Effector memory CD4-positive, alpha-beta T cell (primary cell): ENCODE data around the gene KIF5C.

ENCODE experiments used
- DNase-seq, 3 donors: peaks; one replicate each; pipeline ENCODE4 v3.0.0-alpha.2; 2020
- H3K27ac ChIP-seq: 2 replicates; pipeline ENCODE4 v1.7.0; 2013; ENCODE audit warnings: mild to moderate bottlenecking, low read length, moderate library complexity; ENCODE audit not compliant: insufficient read depth, poor library complexity, severe bottlenecking
- H3K27me3 ChIP-seq: replicated peaks from 2 replicates; pipeline ENCODE4 v1.7.0; 2013; ENCODE audit warnings: mild to moderate bottlenecking, low read length; ENCODE audit not compliant: insufficient read depth, control insufficient read depth, poor library complexity, severe bottlenecking
- H3K36me3 ChIP-seq: 2 replicates; pipeline ENCODE4 v1.7.0; 2013; ENCODE audit warnings: mild to moderate bottlenecking, low read length, moderate library complexity; ENCODE audit not compliant: control insufficient read depth, insufficient read depth
- H3K4me1 ChIP-seq: 2 replicates; pipeline ENCODE4 v1.7.0; 2013; ENCODE audit warnings: low read length, mild to moderate bottlenecking; ENCODE audit not compliant: control insufficient read depth, insufficient read depth, poor library complexity, severe bottlenecking
- H3K4me3 ChIP-seq: 2 replicates; pipeline ENCODE4 v1.7.0; 2013; ENCODE audit warnings: low read length, low read depth, mild to moderate bottlenecking; ENCODE audit not compliant: insufficient read depth, poor library complexity, severe bottlenecking
- H3K9me3 ChIP-seq: 2 replicates; pipeline ENCODE4 v1.7.0; 2013; ENCODE audit warnings: mild to moderate bottlenecking, low read length, moderate library complexity; ENCODE audit not compliant: control insufficient read depth

KIF5C gene

GRCh38 chr2:149028377-149028776 is 153.3 kb downstream of the KIF5C start:
- no peak overlapping the region for H3K4me3 ChIP-seq
- no peaks in the 10 kb centered on the region for H3K36me3 ChIP-seq
- no peak for DNase-seq
- no peak overlapping the region for H3K27ac ChIP-seq
- H3K4me1 ChIP-seq = no peaks in the 10 kb centered on the region
- no peaks in the 10 kb centered on the region for H3K27me3 ChIP-seq
- no peaks in the 10 kb centered on the region for H3K9me3 ChIP-seq

DNA sequence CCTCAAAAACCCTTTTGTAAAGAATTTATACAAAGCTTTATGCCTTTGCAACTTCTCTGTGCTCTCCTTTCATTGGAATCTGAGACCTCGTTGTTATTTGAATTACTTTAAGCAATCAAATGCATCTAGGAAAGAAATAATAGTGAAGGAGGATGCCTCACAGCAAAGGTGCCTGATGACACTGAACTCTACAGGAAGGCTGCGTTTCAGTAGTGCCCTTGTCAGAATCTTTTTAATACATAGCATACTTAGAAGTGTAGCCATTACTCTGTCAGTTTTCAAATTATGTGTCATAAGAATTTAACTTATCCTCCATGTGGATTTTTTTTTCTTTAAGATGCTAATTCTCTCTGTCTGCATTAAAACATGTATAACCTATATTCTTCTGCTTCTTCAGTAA is 153.9 kb downstream of the KIF5C start:
- Histone ChIP-seq H3K27me3 (no peaks in the 10 kb centered on the region), H3K27ac (no peak overlapping the region), H3K4me3 (no peak overlapping the region), H3K36me3 (no peaks in the 10 kb centered on the region), H3K4me1 (no peaks in the 10 kb centered on the region), H3K9me3 (no peaks in the 10 kb centered on the region)
- DNase-seq = no peak

DNA sequence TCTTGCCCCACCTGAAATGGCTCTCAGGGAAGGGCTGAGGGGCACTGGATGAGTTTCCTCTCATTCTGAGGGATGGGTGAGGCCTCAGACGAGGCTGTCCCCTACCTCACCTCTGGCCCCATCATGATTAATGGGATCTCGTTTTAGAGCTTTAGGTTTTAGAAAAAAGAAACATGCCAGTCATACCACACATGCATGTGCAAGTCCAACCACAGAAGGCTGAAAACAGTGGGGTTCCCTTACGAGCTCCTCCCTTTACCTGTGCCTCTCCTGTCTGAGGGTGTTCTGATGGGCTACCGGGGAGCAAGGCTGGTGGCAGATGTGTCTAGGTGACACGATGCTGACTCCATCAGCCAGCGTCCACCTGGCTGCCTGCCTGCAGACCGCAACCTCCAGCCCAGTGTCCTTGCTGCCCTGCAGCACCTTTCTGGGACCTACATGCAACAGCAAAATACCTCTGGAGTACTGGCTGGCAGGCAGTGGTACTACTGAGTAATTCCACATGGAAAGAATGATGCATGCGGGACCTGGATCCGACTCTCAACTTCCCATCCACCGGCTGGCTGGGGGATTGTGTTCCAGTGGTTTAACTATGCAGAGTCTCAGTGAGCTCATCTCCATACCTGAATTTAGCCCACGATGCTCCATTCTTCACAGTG is 154.4 kb downstream of the KIF5C start:
- Histone ChIP-seq H3K27me3 (no peaks in the 10 kb centered on the region), H3K4me1 (no peaks in the 10 kb centered on the region), H3K9me3 (no peaks in the 10 kb centered on the region), H3K4me3 (no peak overlapping the region), H3K36me3 (no peaks in the 10 kb centered on the region), H3K27ac (no peak overlapping the region)
- DNase-seq = no peak

GRCh38 chr2:149031396-149031795 is 156.4 kb downstream of the KIF5C start:
- Histone ChIP-seq H3K4me1 (no peaks in the 10 kb centered on the region), H3K9me3 (no peaks in the 10 kb centered on the region), H3K27me3 (no peaks in the 10 kb centered on the region), H3K27ac (no peak overlapping the region), H3K4me3 (no peak overlapping the region), H3K36me3 (no peaks in the 10 kb centered on the region)
- DNase-seq = no peak

- H3K4me3 ChIP-seq = no peak overlapping the region
- no peaks in the 10 kb centered on the region for H3K36me3 ChIP-seq
These were observed 158.7 kb downstream of the KIF5C start for GRCh38 chr2:149033716-149034115.

GRCh38 chr2:149034406-149034805 is 159.4 kb downstream of the KIF5C start:
- Histone ChIP-seq H3K27me3 (peaks cover 18% of the 10 kb centered on the region), H3K36me3 (no peaks in the 10 kb centered on the region), H3K4me3 (no peak overlapping the region), H3K9me3 (no peaks in the 10 kb centered on the region), H3K4me1 (peaks cover 6% of the 10 kb centered on the region), H3K27ac (no peak overlapping the region)
- no peak for DNase-seq

More at GRCh38 chr2:149033716-149034115, 158.7 kb downstream of the KIF5C start:
- Histone ChIP-seq H3K27me3 (peaks cover 11% of the 10 kb centered on the region), H3K4me1 (peaks cover 2% of the 10 kb centered on the region), H3K27ac (no peak overlapping the region), H3K9me3 (no peaks in the 10 kb centered on the region)
- no peak for DNase-seq

DNA sequence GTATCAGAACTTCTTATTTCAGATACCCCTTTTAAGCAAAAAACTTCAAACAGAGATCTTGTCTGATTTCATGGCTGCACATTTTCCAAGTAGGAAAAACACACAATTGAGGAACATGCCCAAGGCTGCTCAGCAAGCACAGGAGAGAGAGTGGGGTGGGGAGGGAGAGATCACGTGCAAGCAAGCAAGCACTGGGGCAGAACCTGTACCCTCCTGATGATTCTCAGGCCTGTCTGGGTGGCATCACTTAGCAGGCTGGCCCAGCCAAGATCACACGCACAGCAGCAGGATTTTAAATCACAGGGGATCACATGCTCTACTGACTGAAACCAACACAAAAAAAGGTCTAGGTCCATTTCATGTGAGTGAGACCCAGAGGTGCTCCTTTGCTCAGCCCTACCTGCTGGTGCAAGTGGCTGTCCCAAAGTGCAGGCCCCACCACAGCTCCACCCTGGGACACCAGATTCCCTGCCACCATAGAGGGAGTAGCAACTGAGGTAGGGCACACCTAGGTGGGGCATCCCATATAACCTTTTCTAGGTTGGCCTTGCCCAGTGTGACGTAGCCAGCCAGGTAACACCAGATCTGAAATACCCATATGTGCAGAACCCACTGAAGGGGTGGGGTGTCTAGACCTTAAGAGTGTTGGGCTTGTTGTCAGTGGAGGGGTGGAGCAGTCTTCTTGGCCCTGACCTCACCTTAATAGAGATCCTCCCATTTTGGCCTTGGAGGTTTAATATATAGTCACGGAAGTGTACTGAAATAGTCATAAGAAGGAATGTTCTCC is 161.7 kb downstream of the KIF5C start:
- no peaks in the 10 kb centered on the region for H3K36me3 ChIP-seq
- peaks cover 20% of the 10 kb centered on the region for H3K27me3 ChIP-seq
- H3K27ac ChIP-seq = no peak overlapping the region
- no peaks in the 10 kb centered on the region for H3K9me3 ChIP-seq
- peaks cover 6% of the 10 kb centered on the region for H3K4me1 ChIP-seq
- H3K4me3 ChIP-seq = no peak overlapping the region
- DNase-seq = no peak

DNA sequence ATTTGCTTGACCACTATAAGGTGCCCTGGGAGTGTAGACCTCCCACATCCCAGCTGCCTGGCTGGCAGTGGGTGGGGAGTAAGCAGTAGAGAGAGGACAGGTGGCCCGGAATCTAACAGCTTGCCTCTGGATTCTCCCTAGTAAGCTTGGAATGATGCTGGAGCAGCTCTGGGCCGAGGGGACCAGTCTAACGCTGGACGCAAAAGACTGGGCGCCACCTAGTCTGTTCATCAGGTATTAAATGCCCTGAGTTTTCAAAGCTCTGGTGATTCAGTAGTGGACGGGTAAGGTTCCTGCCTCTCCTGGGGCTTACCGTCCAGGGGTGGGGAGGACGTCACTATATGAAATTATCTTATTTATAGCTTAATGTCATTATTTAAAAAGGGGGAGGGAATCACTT is 162.8 kb downstream of the KIF5C start:
- no peaks in the 10 kb centered on the region for H3K36me3 ChIP-seq
- no peak overlapping the region for H3K27ac ChIP-seq
- H3K27me3 ChIP-seq = peaks cover 20% of the 10 kb centered on the region
- H3K4me3 ChIP-seq = no peak overlapping the region
- H3K4me1 ChIP-seq = peaks cover 6% of the 10 kb centered on the region
- H3K9me3 ChIP-seq = no peaks in the 10 kb centered on the region
- DNase-seq = no peak

DNA sequence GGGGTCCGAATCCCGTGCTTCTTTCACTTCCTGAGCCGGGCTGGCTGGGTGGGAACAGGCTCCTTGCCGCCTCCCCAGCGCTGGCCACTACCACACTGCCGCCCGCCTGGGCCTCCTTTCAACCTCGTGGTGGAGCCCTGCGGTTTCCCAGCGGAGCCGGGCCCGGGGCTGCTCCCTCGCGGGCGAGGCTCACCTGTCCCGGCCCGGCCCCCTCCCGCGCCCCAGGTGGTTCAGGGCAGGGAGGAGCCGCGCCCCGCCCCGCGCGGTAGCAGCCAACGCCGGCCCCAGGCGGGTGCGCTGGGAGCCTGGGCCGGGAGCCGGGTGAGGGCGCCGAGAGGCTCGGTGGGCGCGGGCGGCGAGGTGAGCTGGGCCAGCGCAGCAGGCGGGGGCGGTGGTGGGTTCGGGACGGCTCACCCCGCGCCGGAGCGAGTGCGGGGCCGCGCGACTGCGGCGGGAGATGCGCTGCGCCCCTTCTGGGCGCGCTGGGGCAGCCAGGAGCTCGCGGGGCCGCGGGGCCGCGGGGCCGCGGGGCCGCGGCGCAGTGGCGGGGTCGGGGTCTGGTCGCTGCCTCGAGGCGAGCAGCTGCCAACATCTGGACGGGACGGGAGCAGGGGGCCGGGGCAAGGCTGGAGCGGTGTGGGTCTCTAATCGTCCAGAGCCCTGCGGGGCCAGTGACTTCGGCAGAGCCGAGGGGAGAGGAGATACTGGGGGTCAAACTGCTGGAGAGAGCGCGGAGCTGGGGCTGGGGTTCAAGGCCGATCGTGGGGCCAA is 163.6 kb downstream of the KIF5C start, which contains the start of gene LYPD6B:
Gene LYPD6B, plus strand, starts transcription at position 258 of the 771 bp plus-strand sequence. CDS start 92,250 bp downstream, outside the sequence.
- H3K27ac ChIP-seq = no peak within 1 kb of the TSS
- DNase-seq = no peak
- H3K36me3 ChIP-seq = no peaks in the 10 kb centered on the region
- H3K4me1 ChIP-seq = peaks cover 6% of the 10 kb centered on the region
- no peaks in the 10 kb centered on the region for H3K9me3 ChIP-seq
- H3K27me3 ChIP-seq = peaks cover 20% of the 10 kb centered on the region
- H3K4me3 ChIP-seq = no peak within 1 kb of the TSS
